ENCODE data around the gene HUNK.

- TF ChIP-seq, protein P1, sequence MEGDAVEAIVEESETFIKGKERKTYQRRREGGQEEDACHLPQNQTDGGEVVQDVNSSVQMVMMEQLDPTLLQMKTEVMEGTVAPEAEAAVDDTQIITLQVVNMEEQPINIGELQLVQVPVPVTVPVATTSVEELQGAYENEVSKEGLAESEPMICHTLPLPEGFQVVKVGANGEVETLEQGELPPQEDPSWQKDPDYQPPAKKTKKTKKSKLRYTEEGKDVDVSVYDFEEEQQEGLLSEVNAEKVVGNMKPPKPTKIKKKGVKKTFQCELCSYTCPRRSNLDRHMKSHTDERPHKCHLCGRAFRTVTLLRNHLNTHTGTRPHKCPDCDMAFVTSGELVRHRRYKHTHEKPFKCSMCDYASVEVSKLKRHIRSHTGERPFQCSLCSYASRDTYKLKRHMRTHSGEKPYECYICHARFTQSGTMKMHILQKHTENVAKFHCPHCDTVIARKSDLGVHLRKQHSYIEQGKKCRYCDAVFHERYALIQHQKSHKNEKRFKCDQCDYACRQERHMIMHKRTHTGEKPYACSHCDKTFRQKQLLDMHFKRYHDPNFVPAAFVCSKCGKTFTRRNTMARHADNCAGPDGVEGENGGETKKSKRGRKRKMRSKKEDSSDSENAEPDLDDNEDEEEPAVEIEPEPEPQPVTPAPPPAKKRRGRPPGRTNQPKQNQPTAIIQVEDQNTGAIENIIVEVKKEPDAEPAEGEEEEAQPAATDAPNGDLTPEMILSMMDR (optimal IDR thresholded peaks at IDR 0.05 in 1 of 3, IDR thresholded peaks at IDR 0.05 in 1 of 3, conservative IDR thresholded peaks at IDR 0.05 in 1 of 3; ENCODE audit: extremely low read depth in 1 of 3, insufficient read depth in 2 of 3, low read length in 3 of 3) = no peak
- TF ChIP-seq EZH2 (IDR thresholded peaks at IDR 0.05; ENCODE audit: low read length) = no peak
Measured at GRCh38 chr21:31877463-31877957, 4.7 kb downstream of the HUNK start.
